GM15510 (cell line): ENCODE measurements around the gene RHBDD2.

Experiments
- POLR2A ChIP-seq: IDR thresholded peaks from 3 replicates; pipeline ENCODE4 v1.6.1; 2011; ENCODE audit warnings: borderline replicate concordance; ENCODE audit not compliant: insufficient read length; ENCODE audit errors: extremely low read depth

Gene RHBDD2

GRCh38 chr7:75913437-75913836 is 34.6 kb downstream of the RHBDD2 start:
- no peak for TF ChIP-seq POLR2A

- TF ChIP-seq POLR2A: no peak
Measured at GRCh38 chr7:75914169-75914654, 35.4 kb downstream of the RHBDD2 start.

- peak; percentile 99 for TF ChIP-seq POLR2A
Measured at GRCh38 chr7:75914655-75915415, 36.0 kb downstream of the RHBDD2 start, which contains the start of gene POR. Gene POR, plus strand, starts transcription at chr7:75915155. Its CDS starts 38,847 bp downstream, at chr7:75954002.

- no peak for TF ChIP-seq POLR2A
Measured at GRCh38 chr7:75915416-75916156, 36.8 kb downstream of the RHBDD2 start.

- TF ChIP-seq POLR2A: no peak
Measured at GRCh38 chr7:75916259-75916658, 37.4 kb downstream of the RHBDD2 start.

GRCh38 chr7:75916685-75917634 is 38.1 kb downstream of the RHBDD2 start:
- no peak for TF ChIP-seq POLR2A

GRCh38 chr7:75920431-75921161 is 41.8 kb downstream of the RHBDD2 start:
- TF ChIP-seq POLR2A: no peak

- no peak for TF ChIP-seq POLR2A
Measured at GRCh38 chr7:75921479-75921878, 42.6 kb downstream of the RHBDD2 start.

- no peak for TF ChIP-seq POLR2A
Measured at GRCh38 chr7:75922966-75923603, 44.3 kb downstream of the RHBDD2 start.

- TF ChIP-seq POLR2A: no peak
Measured at GRCh38 chr7:75924256-75924655, 45.4 kb downstream of the RHBDD2 start.

- TF ChIP-seq POLR2A: no peak
Measured at GRCh38 chr7:75924889-75925288, 46.1 kb downstream of the RHBDD2 start.

GRCh38 chr7:75925717-75926435 is 47.0 kb downstream of the RHBDD2 start:
- TF ChIP-seq POLR2A: no peak

GRCh38 chr7:75928568-75928914 is 49.7 kb downstream of the RHBDD2 start:
- TF ChIP-seq POLR2A: no peak
